Measurements from ENCODE around the gene TBX6. TPM values are rescaled to one million over a fixed set of nuclear protein-coding genes. Genes with fewer than 3 reads are reported as not detected.
"Not testable (repeated sequence)": the region's sequence is repeated elsewhere in the genome, so short reads cannot be mapped to it uniquely, and the experiment has no call there.

TBX6 gene
- polyA plus RNA-seq, 1 donor from 2014 or later, result not detected

DNA sequence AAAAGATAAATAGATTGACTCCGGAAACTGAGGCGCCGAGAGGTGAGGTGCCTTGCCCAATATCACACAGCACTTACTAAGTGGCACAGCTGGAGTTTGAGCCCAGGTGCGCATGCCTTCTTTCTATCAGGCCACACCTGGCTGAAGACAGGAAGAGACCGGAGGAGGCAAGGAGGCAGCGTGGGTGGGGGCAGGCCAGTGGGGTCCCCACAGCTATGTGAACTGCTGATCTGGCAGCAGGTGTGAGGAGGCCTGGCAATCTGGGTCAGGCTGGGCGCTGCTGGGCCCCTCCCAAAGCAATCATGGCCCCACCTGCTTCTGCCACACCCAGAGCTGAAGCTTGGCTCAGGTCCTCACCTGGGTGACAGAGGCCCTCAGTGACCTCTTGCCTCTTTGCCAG, 23.5 kb upstream of the TBX6 start:
- no peak for TF ChIP-seq TAF1 (IDR thresholded peaks at IDR 0.05; ENCODE audit: low read depth)
- TF ChIP-seq RAD21 (conservative IDR thresholded peaks at IDR 0.05), result no peak
- no peak for TF ChIP-seq EP300 (conservative IDR thresholded peaks at IDR 0.05; ENCODE audit: poor library complexity, severe bottlenecking)
- TF ChIP-seq CTCF (IDR thresholded peaks at IDR 0.05; ENCODE audit: poor library complexity, severe bottlenecking), result no peak
- TF ChIP-seq POLR2AphosphoS5 (IDR thresholded peaks at IDR 0.05), result no peak
- TF ChIP-seq, protein P1, sequence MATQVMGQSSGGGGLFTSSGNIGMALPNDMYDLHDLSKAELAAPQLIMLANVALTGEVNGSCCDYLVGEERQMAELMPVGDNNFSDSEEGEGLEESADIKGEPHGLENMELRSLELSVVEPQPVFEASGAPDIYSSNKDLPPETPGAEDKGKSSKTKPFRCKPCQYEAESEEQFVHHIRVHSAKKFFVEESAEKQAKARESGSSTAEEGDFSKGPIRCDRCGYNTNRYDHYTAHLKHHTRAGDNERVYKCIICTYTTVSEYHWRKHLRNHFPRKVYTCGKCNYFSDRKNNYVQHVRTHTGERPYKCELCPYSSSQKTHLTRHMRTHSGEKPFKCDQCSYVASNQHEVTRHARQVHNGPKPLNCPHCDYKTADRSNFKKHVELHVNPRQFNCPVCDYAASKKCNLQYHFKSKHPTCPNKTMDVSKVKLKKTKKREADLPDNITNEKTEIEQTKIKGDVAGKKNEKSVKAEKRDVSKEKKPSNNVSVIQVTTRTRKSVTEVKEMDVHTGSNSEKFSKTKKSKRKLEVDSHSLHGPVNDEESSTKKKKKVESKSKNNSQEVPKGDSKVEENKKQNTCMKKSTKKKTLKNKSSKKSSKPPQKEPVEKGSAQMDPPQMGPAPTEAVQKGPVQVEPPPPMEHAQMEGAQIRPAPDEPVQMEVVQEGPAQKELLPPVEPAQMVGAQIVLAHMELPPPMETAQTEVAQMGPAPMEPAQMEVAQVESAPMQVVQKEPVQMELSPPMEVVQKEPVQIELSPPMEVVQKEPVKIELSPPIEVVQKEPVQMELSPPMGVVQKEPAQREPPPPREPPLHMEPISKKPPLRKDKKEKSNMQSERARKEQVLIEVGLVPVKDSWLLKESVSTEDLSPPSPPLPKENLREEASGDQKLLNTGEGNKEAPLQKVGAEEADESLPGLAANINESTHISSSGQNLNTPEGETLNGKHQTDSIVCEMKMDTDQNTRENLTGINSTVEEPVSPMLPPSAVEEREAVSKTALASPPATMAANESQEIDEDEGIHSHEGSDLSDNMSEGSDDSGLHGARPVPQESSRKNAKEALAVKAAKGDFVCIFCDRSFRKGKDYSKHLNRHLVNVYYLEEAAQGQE (IDR thresholded peaks at IDR 0.05; ENCODE audit: borderline replicate concordance), result no peak
- no peaks in the 10 kb centered on the region for H3K9me2 ChIP-seq (ENCODE audit: insufficient read depth, low read length)
- H3K27ac ChIP-seq (ENCODE audit: low read length), result no peak overlapping the region
- H4K20me1 ChIP-seq (ENCODE audit: insufficient read depth), result no peaks in the 10 kb centered on the region
- H3K9ac ChIP-seq (ENCODE audit: low read length), result no peak overlapping the region
- H3F3A ChIP-seq (ENCODE audit: insufficient read depth, low read length, poor library complexity, severe bottlenecking), result no peaks in the 10 kb centered on the region
- no peaks in the 10 kb centered on the region for H3K9me3 ChIP-seq (ENCODE audit: low read length)
- H3K36me3 ChIP-seq (ENCODE audit: insufficient read depth, low read length), result no peaks in the 10 kb centered on the region
- H3K4me2 ChIP-seq (ENCODE audit: low read length), result no peak overlapping the region
- H3K27me3 ChIP-seq (ENCODE audit: insufficient read depth, low read depth, low read length), result no peaks in the 10 kb centered on the region
- no peaks in the 10 kb centered on the region for H3K79me2 ChIP-seq (replicated peaks; ENCODE audit: insufficient read depth, low read length)
- H3K4me3 ChIP-seq (ENCODE audit: low read length), result no peak overlapping the region
- no peak overlapping the region for H2AFZ ChIP-seq (ENCODE audit: low read depth, low read length)

DNA sequence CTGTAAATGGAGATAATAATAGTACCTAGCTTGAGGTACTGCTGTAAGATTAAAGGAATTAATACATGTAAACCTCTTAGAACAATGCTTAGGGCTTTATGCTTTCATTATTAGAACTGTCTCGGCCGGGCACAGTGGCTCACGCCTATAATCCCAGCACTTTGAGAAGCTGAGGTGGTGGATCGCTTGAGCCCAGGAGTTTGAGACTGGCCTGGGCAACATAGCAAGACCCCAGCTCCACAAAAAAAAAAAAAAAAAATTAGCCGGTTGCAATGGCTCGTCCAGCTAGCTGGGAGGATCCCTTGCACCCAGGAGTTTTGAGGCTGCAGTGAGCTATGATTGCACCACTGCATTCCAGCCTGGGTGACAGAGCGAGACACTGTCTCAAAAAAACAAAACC, 23.1 kb upstream of the TBX6 start:
- H3K9ac ChIP-seq (ENCODE audit: low read length); H2AFZ ChIP-seq (ENCODE audit: low read depth, low read length); H4K20me1 ChIP-seq (ENCODE audit: insufficient read depth); H3K36me3 ChIP-seq (ENCODE audit: insufficient read depth, low read length); H3K79me2 ChIP-seq (replicated peaks; ENCODE audit: insufficient read depth, low read length); H3K27ac ChIP-seq (ENCODE audit: low read length); H3F3A ChIP-seq (ENCODE audit: insufficient read depth, low read length, poor library complexity, severe bottlenecking); H3K4me3 ChIP-seq (ENCODE audit: low read length); H3K9me3 ChIP-seq (ENCODE audit: low read length); H3K4me2 ChIP-seq (ENCODE audit: low read length); H3K27me3 ChIP-seq (ENCODE audit: insufficient read depth, low read depth, low read length); H3K9me2 ChIP-seq (ENCODE audit: insufficient read depth, low read length): not testable (repeated sequence)

DNA sequence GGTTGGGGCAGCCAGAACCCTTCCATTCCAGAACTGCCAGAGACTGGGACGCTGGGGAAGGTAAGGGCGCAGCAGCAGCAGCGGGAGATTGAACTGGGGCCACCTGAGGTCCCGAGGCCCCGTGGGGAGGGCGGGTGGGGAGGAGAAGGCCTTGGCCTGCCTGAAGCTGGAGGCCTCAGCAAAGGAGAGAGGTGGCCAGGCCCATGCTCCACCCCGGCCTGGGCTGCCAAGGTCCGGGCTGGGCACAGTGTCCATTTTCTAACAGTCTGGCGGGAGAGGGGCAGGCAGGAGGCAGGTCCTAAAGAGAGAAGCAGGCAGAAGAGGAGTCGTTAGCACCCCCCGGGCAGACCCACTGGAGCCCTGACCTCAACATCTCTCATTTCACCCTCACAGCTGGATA, 22.7 kb upstream of the TBX6 start:
- no peak overlapping the region for H3K27ac ChIP-seq (ENCODE audit: low read length)
- no peaks in the 10 kb centered on the region for H3K36me3 ChIP-seq (ENCODE audit: insufficient read depth, low read length)
- TF ChIP-seq, protein P1 (IDR thresholded peaks at IDR 0.05; ENCODE audit: borderline replicate concordance), result no peak
- TF ChIP-seq TAF1 (IDR thresholded peaks at IDR 0.05; ENCODE audit: low read depth) (no peak), POLR2AphosphoS5 (IDR thresholded peaks at IDR 0.05) (no peak), EP300 (conservative IDR thresholded peaks at IDR 0.05; ENCODE audit: poor library complexity, severe bottlenecking) (no peak), SMC3 (conservative IDR thresholded peaks at IDR 0.05; ENCODE audit: poor library complexity) (no peak), RAD21 (conservative IDR thresholded peaks at IDR 0.05) (no peak), CTCF (IDR thresholded peaks at IDR 0.05; ENCODE audit: poor library complexity, severe bottlenecking) (no peak), MXI1 (conservative IDR thresholded peaks at IDR 0.05; ENCODE audit: poor library complexity, severe bottlenecking) (no peak), EZH2 (IDR thresholded peaks at IDR 0.05; ENCODE audit: borderline replicate concordance, insufficient read depth, low read length, poor library complexity, severe bottlenecking) (no peak)

More for the DNA sequence above, 22.7 kb upstream of the TBX6 start:
- no peak overlapping the region for H2AFZ ChIP-seq (ENCODE audit: low read depth, low read length)
- no peak overlapping the region for H3K4me2 ChIP-seq (ENCODE audit: low read length)
- H3K9me2 ChIP-seq (ENCODE audit: insufficient read depth, low read length), result no peaks in the 10 kb centered on the region
- H3K4me3 ChIP-seq (ENCODE audit: low read length), result no peak overlapping the region
- no peaks in the 10 kb centered on the region for H3F3A ChIP-seq (ENCODE audit: insufficient read depth, low read length, poor library complexity, severe bottlenecking)
- H3K9me3 ChIP-seq (ENCODE audit: low read length), result no peaks in the 10 kb centered on the region
- no peaks in the 10 kb centered on the region for H3K79me2 ChIP-seq (replicated peaks; ENCODE audit: insufficient read depth, low read length)
- H3K27me3 ChIP-seq (ENCODE audit: insufficient read depth, low read depth, low read length), result no peaks in the 10 kb centered on the region
- H4K20me1 ChIP-seq (ENCODE audit: insufficient read depth), result no peaks in the 10 kb centered on the region
- H3K9ac ChIP-seq (ENCODE audit: low read length), result no peak overlapping the region

Measured in neural cell (in vitro differentiated cells).